PFSK-1 (cell line): ENCODE results near the gene MKLN1.

Source experiments
- FOXP2 ChIP-seq: optimal IDR thresholded peaks from 2 replicates; pipeline ENCODE3; 2011; ENCODE audit warnings: borderline replicate concordance, control low read depth, inconsistent platforms; ENCODE audit not compliant: insufficient read depth; ENCODE audit errors: extremely low read length, extremely low read depth
- POLR2AphosphoS5 ChIP-seq: IDR thresholded peaks from 2 replicates; pipeline ENCODE4 v1.6.1; 2012; ENCODE audit warnings: low read depth, mild to moderate bottlenecking, control low read depth, low read length, moderate library complexity
- SIN3A ChIP-seq: IDR thresholded peaks from 2 replicates; pipeline ENCODE4 v1.6.1; 2012; ENCODE audit warnings: mild to moderate bottlenecking, low read length, moderate library complexity, borderline replicate concordance; ENCODE audit not compliant: insufficient read depth
- TF ChIP-seq, protein P1 (sequence below), 2 experiments: IDR thresholded peaks; 2 replicates each; pipeline versions ENCODE4 v1.6.1 to v1.8.0; 2011 to 2012; ENCODE audit warnings: low read depth in 2 of 2, low read length in 2 of 2, control low read depth in 1 of 2, inconsistent platforms in 1 of 2, mild to moderate bottlenecking in 1 of 2, moderate library complexity in 1 of 2; ENCODE audit not compliant: insufficient read depth in 1 of 2

DNA sequence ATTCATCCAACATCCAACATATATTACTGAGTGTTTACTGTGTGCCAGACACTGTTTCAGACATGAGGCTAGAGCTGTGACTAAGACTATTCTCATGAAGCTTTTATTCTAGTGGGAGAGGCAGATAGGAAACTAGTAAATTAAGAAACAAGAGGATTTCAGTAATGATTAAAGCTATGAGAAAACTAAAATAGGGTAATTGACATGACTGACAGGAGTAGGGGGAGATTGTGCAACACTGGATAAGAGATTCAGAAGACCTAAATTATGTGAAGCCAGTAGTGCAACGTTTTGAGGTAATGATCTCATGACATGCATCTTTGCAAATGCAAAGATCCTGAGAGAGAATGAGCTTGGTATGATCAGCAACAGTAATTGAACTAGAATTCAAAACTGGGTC is 48.6 kb upstream of the MKLN1 start:
- no peak for TF ChIP-seq POLR2AphosphoS5
- TF ChIP-seq, protein P1, sequence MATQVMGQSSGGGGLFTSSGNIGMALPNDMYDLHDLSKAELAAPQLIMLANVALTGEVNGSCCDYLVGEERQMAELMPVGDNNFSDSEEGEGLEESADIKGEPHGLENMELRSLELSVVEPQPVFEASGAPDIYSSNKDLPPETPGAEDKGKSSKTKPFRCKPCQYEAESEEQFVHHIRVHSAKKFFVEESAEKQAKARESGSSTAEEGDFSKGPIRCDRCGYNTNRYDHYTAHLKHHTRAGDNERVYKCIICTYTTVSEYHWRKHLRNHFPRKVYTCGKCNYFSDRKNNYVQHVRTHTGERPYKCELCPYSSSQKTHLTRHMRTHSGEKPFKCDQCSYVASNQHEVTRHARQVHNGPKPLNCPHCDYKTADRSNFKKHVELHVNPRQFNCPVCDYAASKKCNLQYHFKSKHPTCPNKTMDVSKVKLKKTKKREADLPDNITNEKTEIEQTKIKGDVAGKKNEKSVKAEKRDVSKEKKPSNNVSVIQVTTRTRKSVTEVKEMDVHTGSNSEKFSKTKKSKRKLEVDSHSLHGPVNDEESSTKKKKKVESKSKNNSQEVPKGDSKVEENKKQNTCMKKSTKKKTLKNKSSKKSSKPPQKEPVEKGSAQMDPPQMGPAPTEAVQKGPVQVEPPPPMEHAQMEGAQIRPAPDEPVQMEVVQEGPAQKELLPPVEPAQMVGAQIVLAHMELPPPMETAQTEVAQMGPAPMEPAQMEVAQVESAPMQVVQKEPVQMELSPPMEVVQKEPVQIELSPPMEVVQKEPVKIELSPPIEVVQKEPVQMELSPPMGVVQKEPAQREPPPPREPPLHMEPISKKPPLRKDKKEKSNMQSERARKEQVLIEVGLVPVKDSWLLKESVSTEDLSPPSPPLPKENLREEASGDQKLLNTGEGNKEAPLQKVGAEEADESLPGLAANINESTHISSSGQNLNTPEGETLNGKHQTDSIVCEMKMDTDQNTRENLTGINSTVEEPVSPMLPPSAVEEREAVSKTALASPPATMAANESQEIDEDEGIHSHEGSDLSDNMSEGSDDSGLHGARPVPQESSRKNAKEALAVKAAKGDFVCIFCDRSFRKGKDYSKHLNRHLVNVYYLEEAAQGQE (IDR thresholded peaks at IDR 0.05; ENCODE audit: insufficient read depth in 1 of 2, low read depth in 2 of 2, low read length in 2 of 2): no peak
- no peak for TF ChIP-seq SIN3A
- no peak for TF ChIP-seq FOXP2
